ENCODE results near the gene DOK3.
A peak's percentile ranks its signal among the peaks of the same experiment; 100 is the strongest.
"Not testable (repeated sequence)": the region's sequence is repeated elsewhere in the genome, so short reads cannot be mapped to it uniquely, and the experiment has no call there.

The DOK3 gene

DNA sequence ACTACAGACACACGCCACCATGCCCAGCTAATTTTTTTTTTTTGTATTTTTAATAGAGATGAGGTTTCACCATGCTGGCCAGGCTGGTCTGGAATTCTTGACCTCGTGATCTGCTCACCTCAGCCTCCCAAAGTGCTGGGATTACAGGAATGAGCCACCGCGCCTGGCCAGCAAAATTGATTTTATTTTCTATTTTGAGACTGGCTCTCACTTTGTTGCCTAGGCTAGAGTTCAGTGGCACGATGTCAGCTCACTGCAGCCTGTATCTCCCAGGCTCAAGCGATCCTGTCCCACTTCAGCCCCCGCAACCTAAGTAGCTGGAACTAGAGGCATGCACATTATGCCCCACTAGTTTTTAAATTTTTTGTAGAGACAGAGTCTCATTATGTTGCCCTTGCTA lies 24.8 kb upstream of the DOK3 start:
- not testable (repeated sequence) for DNase-seq

DNA sequence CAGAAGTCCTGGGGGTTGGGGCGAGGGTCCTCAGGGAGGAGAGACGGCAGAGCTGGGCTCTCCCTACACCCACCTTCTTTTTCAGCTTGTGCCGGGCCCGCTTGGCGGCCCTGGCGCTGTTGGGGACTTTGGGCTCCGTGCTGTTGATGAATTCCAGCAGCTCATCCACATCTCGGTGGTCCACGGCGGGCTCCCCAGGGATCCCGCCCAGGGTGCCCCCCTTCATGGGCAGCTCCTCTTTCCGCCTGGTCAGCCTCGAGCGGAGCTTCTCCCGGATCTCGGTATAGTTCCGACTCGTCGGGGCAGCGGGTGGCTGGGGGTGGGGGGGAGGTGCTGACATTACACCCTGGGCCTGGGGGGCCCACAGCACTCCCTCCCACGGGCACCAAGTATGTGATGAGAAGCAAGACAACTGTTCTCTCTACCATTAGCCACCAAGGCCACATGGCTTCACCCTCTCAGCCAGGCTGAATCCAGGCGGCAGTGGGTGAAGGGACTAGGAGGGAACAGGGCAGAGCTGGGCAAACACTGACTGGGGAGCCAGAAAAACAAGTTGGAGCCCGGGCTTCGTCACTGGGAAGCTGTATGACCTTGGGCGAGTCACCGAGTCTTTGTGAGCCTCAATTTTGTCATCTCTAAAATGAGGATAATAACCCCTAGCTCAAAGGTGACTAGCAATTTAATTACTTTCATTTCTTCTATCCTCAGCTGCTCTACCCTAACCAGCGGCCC lies 21.7 kb upstream of the DOK3 start:
- DNase-seq, result no peak

DNA sequence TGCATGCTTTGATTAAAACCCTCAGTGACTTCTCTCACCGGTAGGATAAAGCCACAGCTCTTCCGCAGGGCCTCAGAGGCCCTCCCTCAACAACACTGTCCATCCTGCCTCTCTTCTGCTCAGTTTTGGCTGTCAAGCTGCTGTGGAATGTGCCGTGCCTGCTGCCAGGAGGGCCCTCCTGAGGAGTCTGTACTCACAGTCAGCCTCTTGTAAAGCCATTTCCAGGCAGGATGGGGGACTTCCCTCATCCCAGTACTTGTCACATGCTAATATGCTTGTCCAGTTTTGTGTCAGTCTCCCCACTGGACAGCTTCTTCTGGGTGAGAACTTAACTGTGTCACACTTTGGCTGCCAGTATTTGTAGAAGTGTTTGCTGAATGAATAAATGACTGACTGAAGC lies 21.0 kb upstream of the DOK3 start:
- no peak for DNase-seq

DNA sequence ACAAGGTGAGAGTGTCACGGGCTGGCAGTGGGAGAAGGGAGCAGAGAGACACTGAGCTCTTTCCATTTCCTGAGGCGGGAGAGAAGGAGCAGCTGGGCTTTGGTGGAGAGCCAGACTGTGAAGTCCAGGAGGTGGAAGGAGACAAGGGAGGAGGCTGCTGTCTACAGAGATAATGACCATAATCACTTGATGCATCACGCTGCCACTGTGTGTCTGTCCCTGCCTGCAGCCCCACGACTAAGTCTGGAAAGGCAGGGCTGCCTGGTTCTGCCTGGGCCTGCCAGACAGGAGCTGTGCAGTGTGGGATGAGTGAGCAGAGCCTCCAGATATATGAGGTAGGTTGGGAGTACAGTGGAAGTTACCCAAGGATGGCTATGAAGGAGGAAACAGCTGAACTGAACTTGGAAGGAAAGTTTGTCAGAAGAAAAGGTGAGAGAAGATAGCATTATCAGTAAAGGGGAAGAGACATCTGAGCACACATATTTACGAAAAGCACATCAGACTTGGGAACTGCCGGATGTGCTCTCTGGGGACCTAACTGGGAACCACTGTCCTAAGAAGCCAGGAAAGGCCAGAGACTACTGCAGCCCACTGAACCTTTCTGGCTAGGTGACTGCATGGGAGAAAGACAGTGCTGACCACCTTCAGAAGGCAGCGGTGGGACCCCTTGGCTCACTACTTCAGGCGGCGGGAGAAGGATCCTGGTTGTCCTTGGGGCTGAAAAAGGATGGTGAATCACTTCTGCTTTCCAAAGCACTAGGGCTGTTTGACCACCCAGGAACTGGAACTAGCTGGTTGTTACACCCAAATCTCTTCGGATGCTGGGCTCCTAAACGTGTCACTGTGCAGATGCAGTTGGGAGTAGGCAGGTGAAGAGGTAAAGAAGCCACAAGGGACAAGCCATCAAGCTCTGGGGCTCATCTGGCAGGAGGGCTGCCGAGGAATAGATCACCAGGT lies 19.9 kb upstream of the DOK3 start:
- no peak for DNase-seq

DNA sequence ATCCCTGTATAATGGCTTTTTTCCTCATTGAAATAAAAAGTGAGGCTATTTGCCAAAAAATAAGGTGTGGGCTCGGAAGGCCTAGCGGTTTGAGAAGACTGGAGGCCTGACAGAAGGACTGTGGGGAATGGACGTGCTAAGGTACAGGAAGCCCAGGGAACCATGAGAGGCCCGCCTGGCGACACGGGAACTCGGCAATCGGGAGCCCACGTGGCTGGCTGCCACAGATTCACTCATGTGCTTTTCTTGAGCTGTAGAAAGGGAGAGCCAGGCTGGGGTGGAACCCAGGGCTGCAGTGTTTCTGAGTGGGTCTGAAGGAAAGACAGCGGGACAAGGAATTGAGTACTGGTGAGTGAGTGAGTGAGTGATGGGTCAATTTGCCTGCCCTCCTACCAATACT lies 19.0 kb upstream of the DOK3 start:
- no peak for DNase-seq

DNA sequence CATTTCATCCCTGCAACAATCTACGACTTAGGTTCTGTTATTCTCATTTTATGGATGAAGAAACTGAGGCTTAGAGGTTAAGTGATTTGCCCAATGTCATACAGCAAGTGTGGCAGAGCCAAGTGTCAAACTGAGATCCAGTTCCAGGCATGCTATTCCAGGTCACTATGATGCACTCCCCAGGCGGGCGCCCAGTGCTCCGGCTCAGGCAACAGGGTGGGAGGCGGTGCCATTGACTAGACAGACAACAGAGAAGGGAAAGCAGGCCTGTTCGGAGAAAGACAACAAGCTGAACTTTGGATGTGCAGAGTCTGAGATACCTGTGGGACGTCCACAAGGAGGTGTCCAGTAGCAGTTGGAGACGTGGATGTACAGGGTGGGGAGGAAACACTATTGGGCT lies 18.0 kb upstream of the DOK3 start:
- DNase-seq, result no peak

DNA sequence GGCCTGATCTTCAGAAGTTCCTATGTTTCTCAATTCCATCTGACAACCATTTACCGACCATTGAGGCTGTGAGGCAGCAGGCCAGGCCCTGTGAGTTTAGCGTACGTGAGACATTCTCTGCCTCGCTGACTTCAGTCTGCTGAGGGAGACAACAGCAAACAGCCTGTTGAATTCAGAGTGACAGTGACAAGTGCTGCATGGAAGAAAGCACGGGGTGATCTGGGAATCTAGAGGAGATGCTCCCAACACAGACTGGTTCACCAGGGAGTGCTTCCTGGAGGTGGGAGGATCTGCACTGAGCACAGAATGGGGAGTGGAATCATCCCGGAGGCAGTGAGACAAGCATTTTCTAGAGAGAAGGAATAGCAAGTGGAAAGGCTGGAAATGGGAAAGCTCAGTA lies 17.2 kb upstream of the DOK3 start:
- no peak for DNase-seq

DNA sequence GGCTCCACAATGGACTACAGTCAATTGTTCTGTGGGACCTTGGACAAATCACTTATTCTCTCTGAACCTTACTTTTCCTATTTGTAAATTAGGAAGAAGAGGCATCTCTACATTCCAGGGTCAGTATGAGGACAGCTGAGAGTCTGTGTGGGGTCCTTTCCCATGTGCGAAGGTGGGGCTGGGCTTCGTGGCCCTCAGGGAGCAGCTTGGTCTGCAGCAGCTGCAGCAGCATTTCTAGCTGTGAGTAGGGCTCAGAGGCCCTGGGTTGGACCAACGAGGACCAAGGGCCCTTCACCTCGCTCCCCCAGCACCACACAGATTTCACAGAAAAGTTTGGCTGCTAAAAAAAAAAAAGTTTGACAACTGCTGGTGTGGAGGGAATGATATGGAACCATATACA lies 16.6 kb upstream of the DOK3 start:
- no peak for DNase-seq

DNA sequence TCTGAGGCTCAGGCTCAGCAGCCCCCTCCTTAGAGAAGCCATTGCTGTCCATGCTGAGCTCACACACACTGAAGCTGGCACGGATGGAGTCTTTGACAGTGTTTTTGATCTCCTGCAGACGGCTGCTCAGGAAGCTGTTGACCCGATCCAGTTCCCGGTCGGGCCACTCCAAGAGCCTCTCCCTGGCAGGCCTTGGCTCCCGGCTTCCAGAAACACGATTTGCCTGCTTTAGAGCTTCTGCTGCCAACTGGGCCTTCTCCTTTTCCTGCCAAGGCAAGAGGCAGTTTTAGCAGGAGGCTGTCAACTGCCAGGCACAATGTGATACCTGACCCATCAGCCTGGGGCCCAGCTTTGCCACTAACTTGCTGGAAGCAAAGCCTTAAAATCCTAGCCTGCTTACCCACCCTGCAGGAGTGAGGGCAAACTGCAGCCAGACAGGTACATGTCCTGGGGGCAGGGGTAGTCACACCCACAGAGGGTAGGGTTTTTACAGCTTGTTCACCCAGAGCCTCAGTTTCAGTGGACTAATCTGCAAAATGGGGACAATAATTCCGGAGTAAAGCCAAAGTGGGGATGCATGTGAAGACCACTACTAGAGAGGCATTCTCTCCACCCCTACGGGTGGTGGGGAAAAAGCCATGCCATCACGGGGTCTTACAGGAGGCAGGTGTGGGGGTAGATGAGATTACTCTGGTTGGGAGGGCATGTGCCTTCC lies 15.5 kb upstream of the DOK3 start:
- DNase-seq, result no peak

DNA sequence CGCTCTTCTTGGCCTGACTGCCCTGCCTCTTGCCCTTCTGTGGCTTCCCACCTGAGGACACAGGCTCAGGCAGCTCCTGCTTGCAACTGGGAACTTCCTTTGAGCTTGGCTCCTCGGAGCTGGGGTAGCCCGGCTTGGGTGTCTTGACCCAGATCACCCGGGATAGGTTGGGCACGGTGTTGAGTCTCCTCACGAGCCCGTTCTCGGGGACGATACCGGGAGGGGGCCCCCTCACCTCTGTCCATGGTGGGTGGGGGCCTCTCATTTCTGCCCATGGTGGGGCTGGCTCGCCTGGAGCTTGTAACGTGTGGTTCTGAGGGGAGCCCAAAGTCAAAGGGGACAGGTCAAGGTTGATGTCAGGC lies 14.9 kb upstream of the DOK3 start:
- DNase-seq, result no peak

DNA sequence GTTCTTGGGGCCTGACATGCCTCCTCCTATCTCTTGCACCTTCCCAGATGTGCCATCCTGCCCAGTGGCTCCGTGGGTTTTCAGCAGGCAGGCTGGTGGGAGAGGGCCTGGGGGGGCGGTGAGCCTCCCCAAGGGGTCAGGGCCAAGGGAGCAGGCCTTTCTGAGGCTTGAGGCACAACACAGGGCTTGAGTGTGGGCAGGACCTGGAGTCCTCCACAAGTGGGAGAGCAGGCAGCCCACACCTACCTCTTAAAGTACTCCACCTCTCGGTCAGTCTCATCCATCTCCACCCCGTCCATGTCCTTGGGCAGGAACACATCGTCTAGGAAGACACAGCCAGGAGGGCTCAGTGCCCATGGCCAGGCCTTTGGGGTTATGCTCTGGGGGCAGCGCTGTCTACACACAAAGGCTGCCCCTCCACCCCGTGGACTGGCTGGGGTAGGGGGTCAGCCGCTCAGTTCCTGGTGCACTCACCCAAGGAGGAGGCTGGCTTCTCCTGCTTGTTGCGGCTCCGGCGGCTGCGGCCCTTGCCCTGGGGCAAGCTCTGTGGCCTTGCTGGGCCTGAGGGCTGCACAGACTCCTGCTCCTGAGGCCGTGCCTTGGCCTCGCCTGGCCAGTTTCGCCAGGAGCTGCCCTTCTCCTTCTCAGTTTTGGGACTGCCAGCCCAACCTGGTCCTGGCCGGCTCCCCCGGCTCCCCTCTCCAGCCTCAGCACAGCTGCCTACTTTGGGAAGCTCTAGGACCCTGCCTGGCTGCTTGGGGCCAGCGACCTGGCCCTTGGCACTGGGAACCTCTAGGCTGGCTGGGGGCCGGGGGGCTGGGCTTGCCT lies 14.3 kb upstream of the DOK3 start:
- no peak for DNase-seq

DNA sequence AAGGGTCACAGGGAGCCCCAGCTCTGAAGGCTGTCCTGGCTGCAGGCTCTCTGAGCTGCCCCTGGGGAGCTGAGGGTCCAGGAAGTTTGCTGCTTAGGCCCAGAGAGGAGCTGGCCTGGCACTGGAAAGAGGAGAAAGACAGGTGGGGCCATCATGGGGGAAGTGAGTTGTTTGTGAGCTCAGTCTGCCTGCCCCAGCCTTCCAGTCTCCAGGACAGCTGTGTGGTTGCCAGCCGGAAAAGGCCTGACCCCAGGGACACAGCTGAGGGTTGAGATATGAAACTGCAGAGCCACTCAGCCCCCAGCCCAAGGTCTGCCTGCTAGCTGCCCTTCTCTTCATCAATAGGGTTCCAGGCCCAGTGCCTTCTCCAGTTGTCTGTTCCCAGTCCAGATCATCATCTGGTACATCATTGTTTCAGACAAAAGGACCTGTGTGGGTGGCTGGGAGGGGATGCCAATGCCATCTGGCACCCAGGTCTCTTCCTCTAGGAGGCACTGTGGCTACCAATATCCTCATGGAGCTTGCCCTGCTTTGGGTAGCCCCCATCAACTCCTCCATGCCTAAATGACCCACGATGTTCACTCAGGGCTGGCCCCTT lies 11.4 kb upstream of the DOK3 start:
- DNase-seq, result no peak

DNA sequence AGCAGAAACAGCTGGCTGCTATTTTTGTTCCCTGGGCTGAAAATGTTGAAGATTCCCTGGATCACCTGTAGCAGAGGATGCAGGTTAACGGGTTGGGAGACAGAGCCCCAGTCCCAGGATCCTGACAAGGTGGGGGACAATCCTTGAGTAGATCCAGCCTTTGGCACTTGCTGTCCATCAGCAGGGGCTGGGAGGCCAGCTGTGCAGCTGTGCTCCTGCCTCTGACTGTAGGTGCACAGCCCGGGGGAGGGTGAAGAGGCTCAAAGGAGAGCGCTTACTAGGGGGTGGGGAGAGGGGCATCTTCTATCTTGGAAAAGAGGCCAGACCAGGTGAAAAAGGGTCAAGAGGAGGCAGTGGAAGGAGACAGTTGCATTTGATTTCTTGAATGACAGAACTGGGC lies 10.6 kb upstream of the DOK3 start:
- no peak for DNase-seq

DNA sequence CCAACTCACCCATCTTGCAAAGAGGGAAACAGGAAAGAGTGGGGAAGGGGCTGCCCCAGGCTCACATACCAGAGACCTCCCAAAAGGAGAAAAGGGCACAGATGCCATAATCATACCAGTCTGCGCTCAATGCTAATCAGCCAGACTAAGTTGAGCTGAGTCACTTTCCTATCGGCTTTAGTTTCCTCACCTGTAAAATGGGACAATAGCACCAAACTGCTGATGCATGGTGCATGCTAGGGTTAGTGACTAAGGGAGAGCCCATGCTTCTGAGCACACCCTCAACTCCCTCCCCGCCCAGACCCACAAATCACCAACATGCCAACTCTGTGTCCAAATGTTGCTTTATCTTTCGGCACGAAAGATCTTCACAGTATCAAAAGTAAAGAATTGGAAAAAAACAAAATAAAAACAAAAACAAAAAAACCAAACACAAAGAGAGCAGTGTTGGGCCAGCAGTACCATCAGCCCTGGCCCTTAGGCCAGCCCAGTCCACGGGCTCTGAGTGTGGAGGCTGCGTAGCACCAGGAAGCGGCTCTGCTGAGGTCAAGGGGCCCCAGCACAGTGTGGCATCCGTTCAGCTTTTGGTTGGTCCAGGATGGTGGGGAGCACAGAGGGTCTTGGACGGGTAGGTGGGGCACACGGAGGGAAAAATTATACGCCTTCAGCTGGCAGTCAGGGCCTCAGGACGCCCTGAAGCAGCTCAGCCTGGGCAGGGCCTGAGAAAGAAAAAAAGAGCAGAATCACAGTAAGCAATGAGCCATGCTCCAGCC lies 10.0 kb upstream of the DOK3 start:
- DNase-seq, result no peak

DNA sequence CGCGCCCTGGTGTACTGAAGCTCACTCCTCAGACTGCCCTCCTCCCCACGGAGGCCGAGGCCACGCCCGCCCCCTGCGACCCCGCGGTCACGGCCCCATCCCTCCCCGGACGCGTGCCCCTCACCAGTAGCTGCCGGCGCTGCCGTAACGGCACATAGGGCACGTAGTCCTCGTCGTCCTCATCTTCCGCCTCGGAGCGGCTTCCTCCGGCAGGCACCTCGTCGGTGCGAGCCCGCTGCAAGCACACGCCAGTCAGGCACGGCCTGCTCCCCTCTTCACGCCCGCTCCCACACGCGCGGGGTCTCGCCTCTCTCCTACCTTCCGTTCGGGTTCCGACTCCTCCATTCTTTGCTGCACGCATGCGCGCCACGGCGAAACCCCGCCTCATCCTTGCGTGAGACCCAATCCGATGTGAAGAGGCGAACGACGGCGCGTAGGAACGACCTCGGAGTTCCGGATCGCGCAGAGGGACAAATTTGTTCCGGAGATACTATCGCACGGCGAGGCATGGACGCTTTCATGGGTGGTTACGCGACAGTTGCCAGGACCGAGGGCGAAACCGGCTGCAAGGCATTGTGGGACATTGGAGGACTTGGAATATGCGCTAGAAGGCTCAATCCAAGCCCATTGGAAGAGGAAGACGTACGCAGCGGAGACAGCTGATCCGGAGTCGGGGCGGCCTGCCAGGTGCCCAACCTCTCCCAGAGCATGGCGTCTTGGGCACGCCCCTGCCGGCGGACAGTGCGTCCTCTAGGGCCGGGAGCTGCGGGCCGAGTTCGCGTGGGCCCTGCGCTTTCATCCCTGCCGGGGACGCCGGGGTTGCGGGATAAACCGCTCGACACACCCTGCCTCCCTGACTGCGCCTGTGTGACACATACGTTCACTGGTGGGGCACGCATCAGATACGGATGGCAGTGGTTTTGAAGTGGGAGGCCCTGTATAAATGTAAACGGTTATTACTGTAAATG lies 7.3 kb upstream of the DOK3 start, which contains the start of gene DDX41:
TSS of gene DDX41 (minus strand) at position 361 of the 968 bp plus-strand sequence. CDS start at position 345, 16 bp downstream.
- peak; percentile 98 for DNase-seq

DNA sequence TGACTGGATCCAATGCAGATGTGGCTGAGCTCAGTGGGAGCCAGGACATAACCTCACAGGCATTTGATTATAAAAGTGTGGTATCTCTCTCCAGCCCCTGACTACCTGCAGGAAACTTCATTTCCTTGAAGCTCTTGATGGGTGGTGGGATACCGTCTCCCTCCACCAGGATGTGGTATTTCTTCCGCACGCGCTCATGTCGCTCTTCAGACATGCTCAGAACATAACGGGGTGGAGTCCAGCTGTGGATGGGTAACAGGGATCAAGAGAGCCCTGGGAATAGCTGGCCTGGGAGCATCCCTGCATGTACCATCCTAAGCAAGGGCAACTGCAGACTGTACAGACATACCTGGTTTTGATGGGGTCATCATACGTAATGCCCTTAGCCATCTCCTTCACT lies 6.0 kb upstream of the DOK3 start:
- no peak for DNase-seq

DNA sequence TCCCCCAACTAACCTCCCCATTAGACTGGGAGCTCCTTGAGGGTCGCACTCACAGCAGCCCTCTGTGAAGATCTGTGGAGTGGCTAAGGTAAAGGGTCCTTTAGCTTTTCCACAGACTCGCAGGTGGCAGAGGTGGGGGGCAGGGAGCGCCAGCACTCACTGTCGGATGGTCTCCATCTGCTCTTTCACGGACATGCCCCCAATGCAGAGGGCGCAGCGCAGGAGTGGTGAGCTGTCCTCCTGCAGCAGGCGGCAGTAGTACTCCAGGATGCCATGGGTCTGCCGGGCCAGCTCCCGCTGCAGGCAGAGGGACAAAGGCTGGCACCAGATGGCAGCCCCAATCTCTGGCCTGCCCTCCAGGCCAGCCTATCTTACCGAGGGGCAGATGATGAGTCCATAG lies 4.9 kb upstream of the DOK3 start:
- DNase-seq, result no peak

DNA sequence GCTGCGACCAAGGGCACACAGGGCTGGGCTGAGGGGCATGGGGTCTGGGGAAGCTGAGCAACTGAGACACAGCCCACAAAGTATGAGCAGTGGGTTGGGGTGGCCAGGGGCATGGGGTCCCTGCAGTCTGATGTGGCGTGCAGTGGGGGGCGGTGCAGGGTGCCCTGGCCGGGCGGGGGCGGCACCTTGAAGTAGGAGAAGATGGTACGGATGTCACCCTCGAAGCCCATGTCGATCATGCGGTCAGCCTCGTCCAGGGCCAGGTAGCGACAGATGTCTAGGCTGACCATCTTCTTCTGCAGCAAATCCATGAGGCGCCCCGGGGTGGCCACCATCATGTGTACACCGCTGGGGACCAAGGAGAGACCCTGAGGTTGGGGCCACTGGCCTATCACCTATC lies 3.9 kb upstream of the DOK3 start:
- DNase-seq, result no peak

DNA sequence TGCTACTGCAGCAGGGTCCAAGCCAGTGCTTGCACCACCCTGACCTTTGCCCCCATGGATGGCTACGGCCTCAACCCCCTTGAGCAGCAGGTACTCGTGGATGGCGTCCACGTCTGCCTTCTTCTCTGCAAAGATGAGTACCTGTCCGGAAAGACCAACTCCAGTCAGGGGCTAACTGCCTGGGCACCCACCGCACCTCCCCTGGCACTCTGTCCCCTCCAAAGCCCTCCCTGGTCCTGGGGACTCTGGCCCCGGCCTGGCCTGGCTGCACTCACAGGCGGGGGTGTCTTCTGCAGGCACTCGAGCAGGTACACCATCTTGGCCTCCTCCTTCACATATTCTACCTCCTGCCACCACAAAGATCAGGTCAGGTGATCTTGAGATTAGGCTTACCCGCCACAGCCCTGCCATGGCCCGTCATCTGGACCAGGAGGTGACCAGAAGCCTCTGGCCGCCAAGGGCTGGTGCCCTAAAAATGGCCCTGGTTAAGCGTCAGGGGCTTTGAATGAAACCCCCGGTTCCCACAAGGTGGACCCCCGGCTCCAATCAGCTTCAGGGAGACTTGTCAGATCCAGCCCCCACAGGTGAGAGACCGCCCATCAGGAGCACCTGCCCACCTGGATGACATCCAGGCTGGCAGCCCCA lies 3.2 kb upstream of the DOK3 start:
- DNase-seq, result no peak

All from activated CD4-positive, alpha-beta T cell treated with anti-CD3 and anti-CD28 coated beads, Interleukin-2, amount 50 U/mL, for 16 hours (primary cell).